Trophoblast cell (in vitro differentiated cells and primary cell): ENCODE results near the gene DLD.
A peak's percentile ranks its signal among the peaks of the same experiment; 100 is the strongest.

Source experiments
- DNase-seq, 2 donors: peaks; one replicate each; pipeline ENCODE4 v3.0.0-alpha.2; 2016
- H2AFZ ChIP-seq: 2 replicates; pipeline ENCODE4 v1.6.1; 2013; ENCODE audit warnings: low read length, moderate library complexity, mild to moderate bottlenecking; ENCODE audit not compliant: insufficient read depth, poor library complexity
- H2AK5ac ChIP-seq: 2 replicates; pipeline ENCODE4 v1.6.1; 2013; ENCODE audit warnings: mild to moderate bottlenecking, low read length
- H2BK120ac ChIP-seq: 2 replicates; pipeline ENCODE4 v1.6.1; 2013; ENCODE audit warnings: low read length, mild to moderate bottlenecking, moderate library complexity; ENCODE audit not compliant: insufficient read depth, poor library complexity
- H2BK12ac ChIP-seq: 2 replicates; pipeline ENCODE4 v1.6.1; 2013; ENCODE audit warnings: mild to moderate bottlenecking, low read length, moderate library complexity
- H2BK5ac ChIP-seq: 2 replicates; pipeline ENCODE4 v1.6.1; 2013; ENCODE audit warnings: low read length, low read depth, moderate library complexity, mild to moderate bottlenecking; ENCODE audit not compliant: poor library complexity
- H3K14ac ChIP-seq: 2 replicates; pipeline ENCODE4 v1.6.1; 2013; ENCODE audit warnings: mild to moderate bottlenecking, low read length
- H3K18ac ChIP-seq: 2 replicates; pipeline ENCODE4 v1.6.1; 2013; ENCODE audit warnings: mild to moderate bottlenecking, low read length
- H3K23ac ChIP-seq: 2 replicates; pipeline ENCODE4 v1.6.1; 2013; ENCODE audit warnings: low read length
- H3K27ac ChIP-seq: 2 replicates; pipeline ENCODE4 v1.5.1; 2013; ENCODE audit warnings: low read depth, mild to moderate bottlenecking, inconsistent platforms, low read length, moderate library complexity
- H3K27me3 ChIP-seq: 2 replicates; pipeline ENCODE4 v1.6.1; 2013; ENCODE audit warnings: inconsistent platforms, mild to moderate bottlenecking, low read length, moderate library complexity; ENCODE audit not compliant: insufficient read depth
- H3K36me3 ChIP-seq, 2 experiments: 1 replicate in 1 of 2; 2 replicates in 1 of 2; pipeline ENCODE4 v1.6.1; 2013; ENCODE audit warnings: low read length in 2 of 2, mild to moderate bottlenecking in 2 of 2, moderate library complexity in 1 of 2; ENCODE audit not compliant: insufficient read depth in 2 of 2, control insufficient read depth in 1 of 2
- H3K4ac ChIP-seq: 2 replicates; pipeline ENCODE4 v1.6.1; 2013; ENCODE audit warnings: low read depth, mild to moderate bottlenecking, low read length, moderate library complexity
- H3K4me1 ChIP-seq, 2 experiments: 1 replicate in 1 of 2; 2 replicates in 1 of 2; pipeline ENCODE4 v1.6.1; 2013; ENCODE audit warnings: low read length in 2 of 2, mild to moderate bottlenecking in 2 of 2, moderate library complexity in 1 of 2; ENCODE audit not compliant: insufficient read depth in 2 of 2, control insufficient read depth in 1 of 2
- H3K4me2 ChIP-seq: 2 replicates; pipeline ENCODE4 v1.6.1; 2013; ENCODE audit warnings: inconsistent platforms, mild to moderate bottlenecking, low read length, moderate library complexity
- H3K4me3 ChIP-seq: 2 replicates; pipeline ENCODE4 v1.5.1; 2013; ENCODE audit warnings: mild to moderate bottlenecking, low read depth, low read length, inconsistent platforms
- H3K79me1 ChIP-seq: one replicate; pipeline ENCODE4 v1.6.1; 2013; ENCODE audit warnings: low read length
- H3K79me2 ChIP-seq: 2 replicates; pipeline ENCODE4 v1.6.1; 2013; ENCODE audit warnings: low read length, mild to moderate bottlenecking; ENCODE audit not compliant: control insufficient read depth, insufficient read depth, poor library complexity
- H3K9ac ChIP-seq: 2 replicates; pipeline ENCODE4 v1.6.1; 2013; ENCODE audit warnings: mild to moderate bottlenecking, low read length
- H3K9me3 ChIP-seq: 2 replicates; pipeline ENCODE4 v1.6.1; 2013; ENCODE audit warnings: low read depth, mild to moderate bottlenecking, control low read depth, inconsistent platforms, low read length; ENCODE audit not compliant: insufficient read depth
- H4K12ac ChIP-seq: 2 replicates; pipeline ENCODE4 v1.6.1; 2013; ENCODE audit warnings: low read depth, mild to moderate bottlenecking, low read length, moderate library complexity
- H4K8ac ChIP-seq: 2 replicates; pipeline ENCODE4 v1.6.1; 2013; ENCODE audit warnings: low read depth, mild to moderate bottlenecking, low read length, moderate library complexity
- H4K91ac ChIP-seq: one replicate; pipeline ENCODE4 v1.6.1; 2013; ENCODE audit warnings: low read depth, mild to moderate bottlenecking, low read length, moderate library complexity
- WGBS: extraction: QIAGEN DNeasy Blood & Tissue Kit; methylation state at CpG from one replicate; pipeline ENCODE4 v1.1.7; 2013; ENCODE audit warnings: missing lambda C conversion rate; ENCODE audit not compliant: insufficient read length, insufficient coverage; ENCODE audit errors: extremely low coverage; 5-methylcytosine and 5-hydroxymethylcytosine counted together

Gene DLD

GRCh38 chr7:107940951-107941350, 50.0 kb downstream of the DLD start:
- peak overlapping the region; percentile 58 for H3K4ac ChIP-seq
- peaks cover 27 to 66% of the 10 kb centered on the region in 2 experiments for H3K36me3 ChIP-seq
- no peaks in the 10 kb centered on the region for H3K27me3 ChIP-seq
- no peak overlapping the region for H3K4me3 ChIP-seq
- no peak overlapping the region for H3K23ac ChIP-seq
- no peak overlapping the region for H3K27ac ChIP-seq
- H3K79me1 ChIP-seq = peaks cover 4% of the 10 kb centered on the region
- H2BK12ac ChIP-seq = no peak overlapping the region
- peaks cover 6 to 7% of the 10 kb centered on the region in 2 experiments for H3K4me1 ChIP-seq
- H4K91ac ChIP-seq = no peak overlapping the region
- H2BK120ac ChIP-seq = no peak overlapping the region
- H2BK5ac ChIP-seq = peak overlapping the region; percentile 60
- no peak overlapping the region for H2AK5ac ChIP-seq
- no peak overlapping the region for H2AFZ ChIP-seq
- no peak overlapping the region for H4K8ac ChIP-seq
- no peak overlapping the region for H4K12ac ChIP-seq
- WGBS = no CpG with 5 or more reads among the region's 4 CpGs
- H3K9me3 ChIP-seq = no peaks in the 10 kb centered on the region
- no peak overlapping the region for H3K4me2 ChIP-seq
- peaks cover 2% of the 10 kb centered on the region for H3K79me2 ChIP-seq
- no peak overlapping the region for H3K9ac ChIP-seq
- H3K18ac ChIP-seq = no peak overlapping the region
- DNase-seq = no peak
- no peak overlapping the region for H3K14ac ChIP-seq

GRCh38 chr7:107943018-107943417, 52.0 kb downstream of the DLD start:
- no peak overlapping the region for H2AFZ ChIP-seq
- H3K79me1 ChIP-seq = peaks cover 14% of the 10 kb centered on the region
- no peaks in the 10 kb centered on the region for H3K9me3 ChIP-seq
- WGBS = no CpG with 5 or more reads among the region's 4 CpGs
- H3K4me2 ChIP-seq = no peak overlapping the region
- no peak overlapping the region for H3K9ac ChIP-seq
- no peak for DNase-seq
- H4K12ac ChIP-seq = no peak overlapping the region
- H3K18ac ChIP-seq = no peak overlapping the region
- no peak overlapping the region for H3K14ac ChIP-seq
- peaks cover 4% of the 10 kb centered on the region for H3K79me2 ChIP-seq
- no peak overlapping the region for H3K23ac ChIP-seq
- H3K4ac ChIP-seq = no peak overlapping the region
- H3K27ac ChIP-seq = no peak overlapping the region
- H2AK5ac ChIP-seq = no peak overlapping the region
- no peak overlapping the region for H2BK120ac ChIP-seq
- H2BK12ac ChIP-seq = no peak overlapping the region
- no peak overlapping the region for H4K8ac ChIP-seq
- H3K27me3 ChIP-seq = no peaks in the 10 kb centered on the region
- no peak overlapping the region for H3K4me3 ChIP-seq
- H2BK5ac ChIP-seq = no peak overlapping the region
- H4K91ac ChIP-seq = no peak overlapping the region
- peaks cover 35 to 74% of the 10 kb centered on the region in 2 experiments for H3K36me3 ChIP-seq
- peaks cover 16 to 18% of the 10 kb centered on the region in 2 experiments for H3K4me1 ChIP-seq

GRCh38 chr7:107944411-107945169, 53.6 kb downstream of the DLD start:
- Histone ChIP-seq H3K23ac (no peak overlapping the region), H3K4me1 (peaks cover 19 to 20% of the 10 kb centered on the region in 2 experiments), H2BK5ac (no peak overlapping the region), H3K9ac (no peak overlapping the region), H3K4me2 (no peak overlapping the region), H4K12ac (no peak overlapping the region), H3K27me3 (no peaks in the 10 kb centered on the region), H3K4me3 (no peak overlapping the region), H2BK12ac (no peak overlapping the region), H3K18ac (peak overlapping the region; percentile 58), H3K4ac (no peak overlapping the region), H3K36me3 (peaks cover 35 to 69% of the 10 kb centered on the region in 2 experiments), H2AFZ (no peak overlapping the region), H4K8ac (no peak overlapping the region), H3K9me3 (no peaks in the 10 kb centered on the region), H2BK120ac (no peak overlapping the region), H4K91ac (no peak overlapping the region), H3K14ac (no peak overlapping the region), H3K79me2 (peaks cover 4% of the 10 kb centered on the region), H2AK5ac (no peak overlapping the region), H3K27ac (no peak overlapping the region), H3K79me1 (peaks cover 20% of the 10 kb centered on the region)
- no peak for DNase-seq
- no CpG with 5 or more reads among the region's 3 CpGs for WGBS

- H3K79me1 ChIP-seq = peaks cover 23% of the 10 kb centered on the region
- no peak overlapping the region for H3K27ac ChIP-seq
- H4K91ac ChIP-seq = no peak overlapping the region
- no peak overlapping the region for H2BK120ac ChIP-seq
- H2BK5ac ChIP-seq = peak overlapping the region; percentile 9
- H4K12ac ChIP-seq = no peak overlapping the region
- no peak overlapping the region for H3K4me2 ChIP-seq
- H3K18ac ChIP-seq = peak overlapping the region; percentile 80
- peaks cover 20 to 22% of the 10 kb centered on the region in 2 experiments for H3K4me1 ChIP-seq
- no peak overlapping the region for H2AFZ ChIP-seq
- no CpG with 5 or more reads among the region's 2 CpGs for WGBS
- H3K23ac ChIP-seq = no peak overlapping the region
- H3K27me3 ChIP-seq = no peaks in the 10 kb centered on the region
- H2BK12ac ChIP-seq = no peak overlapping the region
- H3K36me3 ChIP-seq = peaks cover 29 to 61% of the 10 kb centered on the region in 2 experiments
- no peak overlapping the region for H3K14ac ChIP-seq
- no peaks in the 10 kb centered on the region for H3K9me3 ChIP-seq
- no peak for DNase-seq
- no peak overlapping the region for H3K9ac ChIP-seq
- no peak overlapping the region for H4K8ac ChIP-seq
- no peak overlapping the region for H3K4me3 ChIP-seq
- H3K79me2 ChIP-seq = peaks cover 4% of the 10 kb centered on the region
- H2AK5ac ChIP-seq = no peak overlapping the region
- no peak overlapping the region for H3K4ac ChIP-seq
These were observed 54.3 kb downstream of the DLD start for GRCh38 chr7:107945332-107945731.
